Measurements from ENCODE around the gene TRIAP1.

- no peak for TF ChIP-seq CTCF (IDR thresholded peaks at IDR 0.05)
- no peak for TF ChIP-seq POLR2A (IDR thresholded peaks at IDR 0.05)
- TF ChIP-seq POLR2AphosphoS5 (IDR thresholded peaks at IDR 0.05), result no peak
- no peak for TF ChIP-seq EP300 (IDR thresholded peaks at IDR 0.05)
Measured at GRCh38 chr12:120421701-120422100, 24.5 kb downstream of the TRIAP1 start.
